ENCODE results near the gene CTSG.
"Not testable (repeated sequence)": the region's sequence is repeated elsewhere in the genome, so short reads cannot be mapped to it uniquely, and the experiment has no call there.

CTSG gene

GRCh38 chr14:24542346-24542936 lies 33.6 kb downstream of the CTSG start:
- no peak for DNase-seq

GRCh38 chr14:24535737-24536136 lies 40.3 kb downstream of the CTSG start:
- DNase-seq = no peak

- no peak for DNase-seq
Observed at GRCh38 chr14:24534286-24534685, 41.8 kb downstream of the CTSG start.

DNA sequence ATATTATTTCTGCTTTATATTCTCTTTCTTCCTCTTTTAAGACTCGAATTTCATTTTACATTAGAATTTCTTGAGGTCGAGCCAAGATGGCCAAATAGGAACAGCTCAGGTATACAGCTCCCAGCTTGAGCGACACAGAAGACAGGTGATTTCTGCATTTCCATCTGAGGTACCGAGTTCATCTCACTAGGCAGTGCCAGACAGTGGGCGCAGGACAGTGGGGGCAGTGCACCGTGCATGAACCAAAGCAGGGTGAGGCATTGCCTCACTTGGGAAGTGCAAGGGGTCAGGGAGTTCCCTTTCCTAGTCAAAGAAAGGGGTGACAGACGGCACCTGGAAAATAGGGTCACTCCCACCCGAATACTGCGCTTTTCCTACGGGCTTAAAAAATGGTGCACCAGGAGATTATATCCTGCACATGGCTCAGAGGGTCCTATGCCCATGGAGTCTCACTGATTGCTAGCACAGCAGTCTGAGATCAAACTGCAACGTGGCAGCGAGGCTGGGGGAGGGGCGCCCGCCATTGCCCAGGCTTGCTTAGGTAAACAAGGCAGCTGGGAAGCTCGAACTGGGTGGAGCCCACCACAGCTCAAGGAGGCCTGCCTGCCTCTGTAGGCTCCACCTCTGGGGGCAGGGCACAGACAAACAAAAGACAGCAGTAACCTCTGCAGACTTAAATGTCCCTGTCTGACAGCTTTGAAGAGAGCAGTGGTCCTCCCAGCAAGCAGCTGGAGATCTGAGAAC lies 50.0 kb downstream of the CTSG start:
- not testable (repeated sequence) for DNase-seq
